ENCODE data around the gene RNU6-7.

Gene RNU6-7

DNA sequence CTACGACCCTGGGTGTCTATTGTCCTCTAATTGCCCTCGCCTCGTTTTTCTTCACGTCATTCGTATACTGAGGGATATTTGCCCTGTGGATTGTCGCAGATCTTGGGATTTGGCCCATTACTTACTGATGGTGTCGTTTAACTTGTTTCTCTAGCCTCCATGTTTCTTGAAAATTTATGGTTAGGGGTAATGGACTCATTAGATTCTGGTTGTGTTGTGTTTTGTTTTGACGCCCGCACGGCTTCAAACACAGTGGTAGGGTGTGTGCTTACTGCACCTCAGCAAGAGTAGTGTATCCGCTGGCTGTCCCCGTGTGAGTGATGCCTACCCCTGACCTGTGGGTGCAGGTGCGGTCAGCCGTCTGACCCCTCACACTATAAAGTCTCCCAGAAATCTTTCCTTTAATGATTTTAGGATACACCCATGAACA, 2.1 kb downstream of the RNU6-7 start:
- H3K36me3 ChIP-seq (ENCODE audit: control insufficient read depth, insufficient read depth, low read length) = no peaks in the 10 kb centered on the region
- peaks cover 18% of the 10 kb centered on the region for H3K27me3 ChIP-seq (ENCODE audit: control insufficient read depth, insufficient read depth, low read length, poor library complexity, severe bottlenecking)
- H3K27ac ChIP-seq (ENCODE audit: insufficient read depth, low read depth, low read length, poor library complexity, severe bottlenecking) = no peak overlapping the region
- H3K4me1 ChIP-seq (ENCODE audit: control insufficient read depth, insufficient read depth, low read length) = no peaks in the 10 kb centered on the region
- 24% methylated on average over 14 of the region's 14 CpGs for WGBS, 2 experiments
- H3K4me3 ChIP-seq (ENCODE audit: insufficient read depth, low read depth, low read length) = peak overlapping the region; percentile 88
- H3K9me3 ChIP-seq (ENCODE audit: control insufficient read depth, low read length) = no peaks in the 10 kb centered on the region

DNA sequence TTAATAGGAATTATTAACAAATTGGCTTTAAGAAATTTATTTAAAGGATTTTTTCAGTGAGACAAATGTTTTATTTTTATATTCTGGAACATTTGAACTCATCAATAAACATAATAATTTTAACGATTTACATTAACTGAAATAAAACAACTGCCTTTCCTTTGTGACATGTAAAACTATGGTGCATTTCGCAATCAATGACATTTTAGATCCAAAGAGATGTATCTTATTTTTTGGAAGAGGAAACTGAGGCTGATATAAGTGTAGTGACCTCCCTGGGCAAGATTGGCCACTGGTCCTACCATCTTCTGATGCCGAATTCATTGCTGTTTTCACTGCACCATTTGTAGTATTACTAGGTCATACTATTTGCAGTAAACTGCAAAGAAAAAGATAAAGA, 3.7 kb downstream of the RNU6-7 start:
- 92 to 96% methylated on average over 2 to 3 of the region's 3 CpGs for WGBS, 2 experiments
- Histone ChIP-seq H3K27ac (ENCODE audit: insufficient read depth, low read depth, low read length, poor library complexity, severe bottlenecking) (no peak overlapping the region), H3K9me3 (ENCODE audit: control insufficient read depth, low read length) (no peaks in the 10 kb centered on the region), H3K27me3 (ENCODE audit: control insufficient read depth, insufficient read depth, low read length, poor library complexity, severe bottlenecking) (peaks cover 15% of the 10 kb centered on the region), H3K4me3 (ENCODE audit: insufficient read depth, low read depth, low read length) (no peak overlapping the region), H3K4me1 (ENCODE audit: control insufficient read depth, insufficient read depth, low read length) (no peaks in the 10 kb centered on the region), H3K36me3 (ENCODE audit: control insufficient read depth, insufficient read depth, low read length) (no peaks in the 10 kb centered on the region)

DNA sequence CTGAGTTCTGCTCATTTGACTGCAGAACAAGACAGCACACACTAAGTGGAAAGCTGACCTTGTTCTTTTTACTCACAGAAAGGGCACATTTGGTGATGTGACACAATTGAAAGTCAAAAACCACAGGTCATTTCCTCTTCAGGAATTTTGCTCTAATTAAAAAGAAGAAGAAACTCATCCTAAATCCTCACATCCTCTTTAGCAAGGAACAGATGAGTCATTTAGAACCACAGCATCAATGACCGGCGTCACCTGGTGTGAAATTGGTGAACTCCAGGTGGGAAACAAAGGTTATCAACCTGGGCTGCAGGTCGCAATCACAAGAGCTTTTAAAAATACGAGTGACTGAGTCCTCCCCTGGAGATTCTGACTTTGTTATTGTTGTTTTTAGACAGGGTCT, 4.1 kb downstream of the RNU6-7 start:
- H3K4me3 ChIP-seq (ENCODE audit: insufficient read depth, low read depth, low read length) = no peak overlapping the region
- WGBS, 2 experiments = 74 to 78% methylated on average over 4 of the region's 4 CpGs
- H3K27me3 ChIP-seq (ENCODE audit: control insufficient read depth, insufficient read depth, low read length, poor library complexity, severe bottlenecking) = peaks cover 12% of the 10 kb centered on the region
- no peak overlapping the region for H3K27ac ChIP-seq (ENCODE audit: insufficient read depth, low read depth, low read length, poor library complexity, severe bottlenecking)
- H3K4me1 ChIP-seq (ENCODE audit: control insufficient read depth, insufficient read depth, low read length) = no peaks in the 10 kb centered on the region
- no peaks in the 10 kb centered on the region for H3K9me3 ChIP-seq (ENCODE audit: control insufficient read depth, low read length)
- H3K36me3 ChIP-seq (ENCODE audit: control insufficient read depth, insufficient read depth, low read length) = no peaks in the 10 kb centered on the region

DNA sequence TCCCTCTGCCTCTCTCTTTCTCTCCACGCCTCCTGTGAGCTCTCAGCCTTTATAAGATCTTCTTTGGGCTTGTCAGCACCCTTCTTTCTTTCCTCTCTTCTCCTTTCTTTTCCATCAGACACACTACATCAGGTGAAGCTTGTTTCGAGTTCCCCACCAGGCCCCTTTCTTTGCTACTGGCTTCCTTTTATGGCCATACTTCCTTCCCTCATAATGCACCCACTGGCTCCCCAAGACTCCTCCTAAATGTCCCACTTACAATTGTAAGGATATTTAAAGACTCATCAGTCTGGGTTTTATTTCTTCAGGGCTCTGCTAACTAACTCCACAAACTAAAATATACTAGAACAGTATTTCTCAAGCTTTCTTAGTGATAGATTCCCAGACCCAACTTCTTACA, 4.7 kb downstream of the RNU6-7 start:
- Histone ChIP-seq H3K27ac (ENCODE audit: insufficient read depth, low read depth, low read length, poor library complexity, severe bottlenecking) (no peak overlapping the region), H3K4me1 (ENCODE audit: control insufficient read depth, insufficient read depth, low read length) (no peaks in the 10 kb centered on the region), H3K36me3 (ENCODE audit: control insufficient read depth, insufficient read depth, low read length) (no peaks in the 10 kb centered on the region), H3K27me3 (ENCODE audit: control insufficient read depth, insufficient read depth, low read length, poor library complexity, severe bottlenecking) (peaks cover 12% of the 10 kb centered on the region), H3K9me3 (ENCODE audit: control insufficient read depth, low read length) (no peaks in the 10 kb centered on the region), H3K4me3 (ENCODE audit: insufficient read depth, low read depth, low read length) (no peak overlapping the region)
- WGBS, 2 experiments = 75 to 76% methylated on average over 2 of the region's 2 CpGs

DNA sequence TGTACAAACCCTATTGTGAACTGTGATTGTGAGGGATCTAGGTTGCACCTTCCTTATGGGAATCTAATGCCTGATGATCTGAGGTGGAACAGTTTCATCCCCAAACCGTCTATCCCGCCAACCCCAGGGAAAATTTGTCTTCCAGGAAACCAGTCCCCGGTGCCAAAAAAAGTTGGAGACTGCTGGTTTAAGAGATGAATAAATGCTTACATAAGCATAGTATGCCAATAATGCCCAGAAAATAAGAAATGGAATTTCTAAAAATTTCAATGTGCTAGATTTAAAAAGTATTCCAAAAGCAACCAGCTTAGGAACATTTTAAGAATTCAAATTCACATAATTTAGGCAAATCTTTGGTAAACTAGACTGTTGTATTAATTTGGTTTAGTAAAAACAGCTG, 6.6 kb downstream of the RNU6-7 start:
- no peak overlapping the region for H3K4me3 ChIP-seq (ENCODE audit: insufficient read depth, low read depth, low read length)
- H3K4me1 ChIP-seq (ENCODE audit: control insufficient read depth, insufficient read depth, low read length) = no peaks in the 10 kb centered on the region
- WGBS, 2 experiments = 87 to 94% methylated on average over 3 of the region's 3 CpGs
- H3K27me3 ChIP-seq (ENCODE audit: control insufficient read depth, insufficient read depth, low read length, poor library complexity, severe bottlenecking) = peaks cover 12% of the 10 kb centered on the region
- H3K36me3 ChIP-seq (ENCODE audit: control insufficient read depth, insufficient read depth, low read length) = no peaks in the 10 kb centered on the region
- H3K27ac ChIP-seq (ENCODE audit: insufficient read depth, low read depth, low read length, poor library complexity, severe bottlenecking) = no peak overlapping the region
- H3K9me3 ChIP-seq (ENCODE audit: control insufficient read depth, low read length) = no peaks in the 10 kb centered on the region

DNA sequence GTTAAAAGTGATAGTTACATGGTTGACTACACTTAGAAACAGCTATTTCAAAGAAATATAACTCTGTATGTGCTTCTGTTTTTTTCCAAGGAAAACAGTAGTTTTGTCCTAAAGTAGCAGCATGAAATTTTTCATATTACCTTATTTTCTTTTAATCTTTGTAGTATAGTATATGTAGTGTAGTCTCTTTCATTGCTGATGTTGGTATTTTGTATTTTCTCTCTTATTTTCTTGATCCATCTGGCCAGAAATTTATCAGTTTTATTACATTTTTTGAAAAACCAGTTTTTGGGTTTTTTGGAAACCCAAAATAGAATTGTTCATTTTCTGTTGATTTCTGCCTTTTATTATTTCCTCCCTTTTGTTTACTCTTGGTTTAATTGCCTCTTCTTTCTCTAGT, 7.6 kb downstream of the RNU6-7 start:
- H3K4me1 ChIP-seq (ENCODE audit: control insufficient read depth, insufficient read depth, low read length) = no peaks in the 10 kb centered on the region

DNA sequence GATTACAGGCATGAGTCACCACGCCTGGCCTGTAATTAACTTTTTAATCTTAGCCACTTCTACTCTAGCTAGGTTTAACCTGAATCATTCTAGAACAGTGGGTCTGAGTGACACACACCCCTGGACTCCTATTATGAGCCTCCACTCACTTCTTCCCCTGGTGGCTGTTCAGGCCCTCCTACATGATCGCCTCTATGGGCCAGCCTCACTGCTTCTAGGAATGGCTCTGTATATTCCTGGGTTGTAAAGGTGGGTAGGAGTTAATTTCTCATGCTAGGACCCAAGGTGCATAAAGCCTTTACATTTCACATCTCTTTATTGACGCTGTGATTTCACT, 9.2 kb downstream of the RNU6-7 start:
- Histone ChIP-seq H3K9me3 (ENCODE audit: control insufficient read depth, low read length) (no peaks in the 10 kb centered on the region), H3K4me3 (ENCODE audit: insufficient read depth, low read depth, low read length) (no peak overlapping the region), H3K27ac (ENCODE audit: insufficient read depth, low read depth, low read length, poor library complexity, severe bottlenecking) (no peak overlapping the region), H3K4me1 (ENCODE audit: control insufficient read depth, insufficient read depth, low read length) (no peaks in the 10 kb centered on the region), H3K36me3 (ENCODE audit: control insufficient read depth, insufficient read depth, low read length) (no peaks in the 10 kb centered on the region), H3K27me3 (ENCODE audit: control insufficient read depth, insufficient read depth, low read length, poor library complexity, severe bottlenecking) (no peaks in the 10 kb centered on the region)
- 89 to 96% methylated on average over 2 to 3 of the region's 3 CpGs for WGBS, 2 experiments

More for the DNA sequence above, 7.6 kb downstream of the RNU6-7 start:
- peaks cover 5% of the 10 kb centered on the region for H3K27me3 ChIP-seq (ENCODE audit: control insufficient read depth, insufficient read depth, low read length, poor library complexity, severe bottlenecking)
- H3K36me3 ChIP-seq (ENCODE audit: control insufficient read depth, insufficient read depth, low read length) = no peaks in the 10 kb centered on the region
- H3K9me3 ChIP-seq (ENCODE audit: control insufficient read depth, low read length) = no peaks in the 10 kb centered on the region
- H3K4me3 ChIP-seq (ENCODE audit: insufficient read depth, low read depth, low read length) = no peak overlapping the region
- H3K27ac ChIP-seq (ENCODE audit: insufficient read depth, low read depth, low read length, poor library complexity, severe bottlenecking) = no peak overlapping the region

DNA sequence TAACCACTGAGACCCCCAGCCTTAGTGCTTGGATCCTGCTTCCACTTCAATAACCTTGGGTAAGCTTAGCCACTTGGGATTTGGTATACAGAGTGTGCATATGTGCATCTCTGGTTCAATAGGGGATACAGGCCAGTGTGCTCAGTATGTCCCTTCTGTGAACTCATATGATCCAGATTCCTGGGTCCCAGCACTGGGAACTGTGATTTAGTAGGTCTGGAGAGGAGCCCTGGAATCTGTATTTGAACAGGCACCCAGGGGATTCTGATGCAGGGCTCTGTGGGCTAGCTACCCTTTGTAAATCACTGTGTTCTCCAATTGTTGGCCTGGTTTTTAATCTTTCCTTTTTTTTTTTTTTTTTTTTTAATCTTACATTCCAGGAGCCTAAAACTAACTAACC, 11.0 kb downstream of the RNU6-7 start:
- no peaks in the 10 kb centered on the region for H3K27me3 ChIP-seq (ENCODE audit: control insufficient read depth, insufficient read depth, low read length, poor library complexity, severe bottlenecking)
- no peak overlapping the region for H3K27ac ChIP-seq (ENCODE audit: insufficient read depth, low read depth, low read length, poor library complexity, severe bottlenecking)
- no peaks in the 10 kb centered on the region for H3K4me1 ChIP-seq (ENCODE audit: control insufficient read depth, insufficient read depth, low read length)
- no peaks in the 10 kb centered on the region for H3K9me3 ChIP-seq (ENCODE audit: control insufficient read depth, low read length)
- no peaks in the 10 kb centered on the region for H3K36me3 ChIP-seq (ENCODE audit: control insufficient read depth, insufficient read depth, low read length)
- H3K4me3 ChIP-seq (ENCODE audit: insufficient read depth, low read depth, low read length) = no peak overlapping the region

DNA sequence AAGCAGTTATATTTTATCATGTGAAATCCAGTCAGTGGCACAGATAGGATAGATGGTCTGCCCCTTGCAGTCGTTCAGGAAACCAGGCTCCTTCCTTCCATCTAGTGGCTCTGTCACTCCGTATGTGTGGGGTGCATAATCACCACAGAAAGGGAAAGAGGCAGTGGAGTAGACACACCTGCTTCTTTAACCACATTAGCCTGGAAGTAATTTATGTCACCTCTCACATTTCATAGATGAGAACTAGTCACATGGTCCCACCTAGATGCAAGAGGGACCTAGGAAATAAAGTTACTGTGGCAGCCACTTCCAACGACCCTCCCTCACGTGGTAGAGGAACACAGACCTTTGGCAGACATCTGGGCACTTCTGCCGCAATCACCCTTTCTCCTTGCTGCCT, 15.5 kb downstream of the RNU6-7 start:
- Histone ChIP-seq H3K4me1 (ENCODE audit: control insufficient read depth, insufficient read depth, low read length) (no peaks in the 10 kb centered on the region), H3K27me3 (ENCODE audit: control insufficient read depth, insufficient read depth, low read length, poor library complexity, severe bottlenecking) (no peaks in the 10 kb centered on the region), H3K4me3 (ENCODE audit: insufficient read depth, low read depth, low read length) (no peak overlapping the region), H3K36me3 (ENCODE audit: control insufficient read depth, insufficient read depth, low read length) (no peaks in the 10 kb centered on the region), H3K9me3 (ENCODE audit: control insufficient read depth, low read length) (no peaks in the 10 kb centered on the region), H3K27ac (ENCODE audit: insufficient read depth, low read depth, low read length, poor library complexity, severe bottlenecking) (no peak overlapping the region)
- WGBS, 2 experiments = 77 to 80% methylated on average over 5 of the region's 5 CpGs

DNA sequence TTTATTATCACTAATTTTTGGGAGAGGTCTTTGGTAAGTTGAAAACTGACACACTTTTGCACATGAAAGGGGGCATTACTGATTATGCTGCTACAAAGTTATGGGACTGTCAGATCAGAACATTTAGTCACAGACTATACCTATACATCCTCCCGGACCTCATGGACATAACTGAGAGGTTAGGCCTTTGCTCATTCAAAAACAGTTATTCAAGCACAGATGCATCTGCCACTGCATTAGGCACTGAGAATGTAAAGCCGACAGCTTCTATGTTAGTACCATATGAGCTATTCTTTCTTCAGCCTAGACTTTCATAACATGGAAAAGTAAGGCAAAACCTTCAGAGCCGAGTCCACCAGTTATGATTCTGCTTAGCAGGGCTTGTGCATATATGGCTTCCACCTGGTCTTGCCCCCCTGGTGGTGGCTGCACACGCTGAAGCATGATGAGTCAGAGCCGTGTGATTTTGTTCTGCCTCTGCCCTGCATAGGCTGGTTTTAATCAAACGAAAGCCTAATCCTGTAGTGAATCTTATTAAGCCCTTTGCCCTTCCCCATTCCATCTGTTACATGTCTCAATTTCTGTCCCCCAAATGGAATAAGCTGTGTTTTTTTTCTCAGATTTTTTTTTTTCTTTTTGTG, 23.0 kb downstream of the RNU6-7 start:
- Histone ChIP-seq H3K4me1 (ENCODE audit: control insufficient read depth, insufficient read depth, low read length) (peaks cover 8% of the 10 kb centered on the region), H3K36me3 (ENCODE audit: control insufficient read depth, insufficient read depth, low read length) (no peaks in the 10 kb centered on the region), H3K27me3 (ENCODE audit: control insufficient read depth, insufficient read depth, low read length, poor library complexity, severe bottlenecking) (no peaks in the 10 kb centered on the region), H3K27ac (ENCODE audit: insufficient read depth, low read depth, low read length, poor library complexity, severe bottlenecking) (no peak overlapping the region), H3K9me3 (ENCODE audit: control insufficient read depth, low read length) (no peaks in the 10 kb centered on the region), H3K4me3 (ENCODE audit: insufficient read depth, low read depth, low read length) (no peak overlapping the region)
- WGBS, 2 experiments = 80 to 85% methylated on average over 6 of the region's 6 CpGs

DNA sequence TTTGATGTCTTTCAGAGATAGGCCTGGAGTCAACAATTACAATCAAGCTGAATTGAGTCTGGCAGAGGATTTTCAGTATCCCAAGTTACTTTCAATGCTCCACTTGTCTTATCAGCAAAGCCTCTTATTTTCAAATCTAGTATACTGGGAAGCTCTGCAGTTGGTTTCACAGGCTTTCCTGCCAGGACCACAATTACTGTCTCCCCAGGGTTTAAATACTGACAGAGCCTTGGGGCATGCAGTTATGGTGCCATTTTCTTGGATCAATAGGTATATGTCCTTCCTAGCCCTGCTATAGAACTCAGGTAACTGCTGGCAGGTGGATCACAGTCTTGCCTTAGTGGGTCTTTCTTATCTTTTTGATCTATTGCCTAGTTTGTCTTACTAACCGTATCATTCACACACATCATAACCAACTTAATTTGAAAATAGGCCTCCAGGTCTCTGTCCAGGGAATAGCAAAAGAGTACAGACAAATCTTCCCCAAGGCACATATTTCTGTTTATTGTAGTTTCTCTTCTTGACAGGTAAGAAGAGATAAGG, 23.6 kb downstream of the RNU6-7 start:
- WGBS, 2 experiments = 96 to 100% methylated on average over 1 of the region's 1 CpG
- H3K27ac ChIP-seq (ENCODE audit: insufficient read depth, low read depth, low read length, poor library complexity, severe bottlenecking) = no peak overlapping the region

More for the DNA sequence above, 23.6 kb downstream of the RNU6-7 start:
- no peaks in the 10 kb centered on the region for H3K9me3 ChIP-seq (ENCODE audit: control insufficient read depth, low read length)
- H3K4me3 ChIP-seq (ENCODE audit: insufficient read depth, low read depth, low read length) = no peak overlapping the region
- no peaks in the 10 kb centered on the region for H3K27me3 ChIP-seq (ENCODE audit: control insufficient read depth, insufficient read depth, low read length, poor library complexity, severe bottlenecking)
- H3K36me3 ChIP-seq (ENCODE audit: control insufficient read depth, insufficient read depth, low read length) = no peaks in the 10 kb centered on the region
- peaks cover 8% of the 10 kb centered on the region for H3K4me1 ChIP-seq (ENCODE audit: control insufficient read depth, insufficient read depth, low read length)

Data from ectodermal cell (in vitro differentiated cells).